HEK293 (cell line): ENCODE results near the gene GLIS1.

Source experiments
- CTCF ChIA-PET: fragments of 350-600 bp; formaldehyde crosslinking; extraction: SDS; loops from one replicate; lab custom pipeline; 2021; ENCODE audit warnings: antibody characterized with exemption; lab: Yijun Ruan, JAX
- POLR2A ChIA-PET: fragments of 300-600 bp; formaldehyde crosslinking; extraction: SDS; loops from one replicate; lab custom pipeline; 2020; ENCODE audit warnings: antibody characterized with exemption, inconsistent platforms; lab: Yijun Ruan, JAX
- H3K27ac ChIP-seq: fragments of 200-500 bp; sonication (Bioruptor generic); 2 replicates; pipeline ENCODE4 v1.5.1; 2014; ENCODE audit warnings: low read depth, low read length, control low read depth, inconsistent platforms; ENCODE audit errors: extremely low read depth
- H3K36me3 ChIP-seq, 2 experiments: fragments of 200-500 bp in 1 of 2; sonication (Bioruptor generic) in 1 of 2; 1 replicate in 1 of 2; 2 replicates in 1 of 2; pipeline ENCODE4 v1.5.1; 2014 to 2017; ENCODE audit warnings: inconsistent platforms in 2 of 2, low read length in 2 of 2; ENCODE audit not compliant: control insufficient read depth in 2 of 2, insufficient read depth in 1 of 2
- H3K4me1 ChIP-seq: fragments of 200-500 bp; sonication (Bioruptor generic); 2 replicates; pipeline ENCODE4 v1.5.1; 2014; ENCODE audit warnings: mild to moderate bottlenecking, low read length, inconsistent platforms; ENCODE audit not compliant: control insufficient read depth, insufficient read depth
- H3K4me3 ChIP-seq: 2 replicates; pipeline ENCODE4 v1.5.1; 2011; ENCODE audit warnings: low read depth, mild to moderate bottlenecking, control low read depth, low read length, moderate library complexity
- H3K9me3 ChIP-seq: fragments of 200-500 bp; sonication (Bioruptor generic); 2 replicates; pipeline ENCODE4 v1.5.1; 2014; ENCODE audit warnings: low read depth, low read length, inconsistent platforms; ENCODE audit not compliant: control insufficient read depth, insufficient read depth
- KLF1 ChIP-seq: fragments of 450-650 bp; formaldehyde crosslinking; IDR thresholded peaks from 2 replicates; pipeline ENCODE4 v1.5.1; 2016; ENCODE audit warnings: missing biosample characterization, missing genetic modification characterization
- KLF7 ChIP-seq: fragments of 450-650 bp; formaldehyde crosslinking; IDR thresholded peaks from 2 replicates; pipeline ENCODE4 v1.5.1; 2016; ENCODE audit warnings: missing biosample characterization, missing genetic modification characterization, borderline replicate concordance
- ZIC2 ChIP-seq: fragments of 450-650 bp; formaldehyde crosslinking; IDR thresholded peaks from 2 replicates; pipeline ENCODE4 v1.5.1; 2016; ENCODE audit warnings: missing biosample characterization, missing genetic modification characterization
- ZNF223 ChIP-seq: fragments of 450-650 bp; formaldehyde crosslinking; IDR thresholded peaks from 2 replicates; pipeline ENCODE4 v1.5.1; 2016; ENCODE audit warnings: missing biosample characterization, missing genetic modification characterization
- ZNF324 ChIP-seq: fragments of 450-650 bp; formaldehyde crosslinking; IDR thresholded peaks from 2 replicates; pipeline ENCODE4 v1.5.1; 2016; ENCODE audit warnings: missing biosample characterization, missing genetic modification characterization
- ZNF394 ChIP-seq: fragments of 450-650 bp; formaldehyde crosslinking; IDR thresholded peaks from 2 replicates; pipeline ENCODE4 v1.5.1; 2016; ENCODE audit warnings: missing biosample characterization, missing genetic modification characterization, mild to moderate bottlenecking, moderate library complexity, borderline replicate concordance
- ZNF514 ChIP-seq: fragments of 450-650 bp; formaldehyde crosslinking; IDR thresholded peaks from 2 replicates; pipeline ENCODE4 v1.5.1; 2016; ENCODE audit warnings: missing biosample characterization, missing genetic modification characterization
- ZNF558 ChIP-seq: fragments of 450-650 bp; formaldehyde crosslinking; IDR thresholded peaks from 2 replicates; pipeline ENCODE4 v1.5.1; 2016; ENCODE audit warnings: missing biosample characterization, missing genetic modification characterization
- ZNF596 ChIP-seq: fragments of 450-650 bp; IDR thresholded peaks from 2 replicates; pipeline ENCODE4 v1.5.0; 2018; ENCODE audit warnings: missing biosample characterization, mild to moderate bottlenecking, missing genetic modification characterization, moderate library complexity
- ZNF621 ChIP-seq: fragments of 450-650 bp; formaldehyde crosslinking; IDR thresholded peaks from 2 replicates; pipeline ENCODE4 v1.5.1; 2017; ENCODE audit warnings: missing biosample characterization, missing genetic modification characterization
- ZNF623 ChIP-seq: fragments of 450-650 bp; formaldehyde crosslinking; IDR thresholded peaks from 2 replicates; pipeline ENCODE4 v1.5.1; 2016; ENCODE audit warnings: missing biosample characterization, missing genetic modification characterization
- ZSCAN23 ChIP-seq: fragments of 450-650 bp; formaldehyde crosslinking; IDR thresholded peaks from 2 replicates; pipeline ENCODE4 v1.5.1; 2016; ENCODE audit warnings: missing biosample characterization, missing genetic modification characterization
- TF ChIP-seq, protein P1 (sequence below): sonication (generic); formaldehyde crosslinking; IDR thresholded peaks from 2 replicates; pipeline ENCODE4 v1.8.1; 2022; ENCODE audit warnings: mild to moderate bottlenecking, moderate library complexity, missing genetic modification reagents
- TF ChIP-seq, protein P2 (sequence below): fragments of 450-650 bp; formaldehyde crosslinking; IDR thresholded peaks from 2 replicates; pipeline ENCODE4 v1.5.1; 2016; ENCODE audit warnings: missing biosample characterization, missing genetic modification characterization
- TF ChIP-seq, protein P3 (sequence below): fragments of 450-650 bp; formaldehyde crosslinking; IDR thresholded peaks from 2 replicates; pipeline ENCODE4 v1.5.1; 2016; ENCODE audit warnings: missing biosample characterization, missing genetic modification characterization

The GLIS1 gene

GRCh38 chr1:53739109-53739681 lies at the start of gene GLIS1 (continued):
- 0 out of 2 replicates have a peak, but pooled peaks have one; percentile 34 for TF ChIP-seq ZNF596
- TF ChIP-seq, all 188 proteins: peak for 13

DNA sequence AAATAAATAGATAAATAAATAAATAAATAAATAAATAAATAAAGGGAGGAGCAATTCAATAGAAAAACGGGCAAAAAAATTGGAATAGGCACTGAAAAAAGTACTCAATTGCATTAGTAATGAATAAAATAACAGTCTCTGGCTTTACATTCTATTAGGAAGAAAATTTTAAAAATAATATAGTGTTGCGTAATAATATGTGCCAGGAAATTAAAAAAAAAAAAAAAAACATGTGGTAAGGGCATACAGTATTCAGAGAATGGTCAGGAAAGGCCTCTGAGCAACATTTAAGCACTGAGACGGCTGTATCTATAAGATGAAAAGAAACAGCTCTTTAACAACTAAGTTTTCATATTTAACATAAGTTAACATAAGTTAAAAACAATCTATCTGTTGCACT lies 48.7 kb upstream of the GLIS1 start:
- Histone ChIP-seq H3K27ac (no peak overlapping the region), H3K36me3 (peaks cover 76 to 80% of the 10 kb centered on the region in 2 experiments), H3K9me3 (no peaks in the 10 kb centered on the region), H3K4me3 (no peak overlapping the region), H3K4me1 (no peaks in the 10 kb centered on the region)
- ChIA-PET CTCF (no interaction called here), POLR2A (interaction anchor here (0.7 kb wide), 2 partner anchors 47 to 129 kb away, joined by 4 to 5 read pairs; no protein-coding TSS in a partner anchor)
- TF ChIP-seq ZNF394 = peak; percentile 36; the same call in 1 of the 2 replicates
- TF ChIP-seq, protein P1, sequence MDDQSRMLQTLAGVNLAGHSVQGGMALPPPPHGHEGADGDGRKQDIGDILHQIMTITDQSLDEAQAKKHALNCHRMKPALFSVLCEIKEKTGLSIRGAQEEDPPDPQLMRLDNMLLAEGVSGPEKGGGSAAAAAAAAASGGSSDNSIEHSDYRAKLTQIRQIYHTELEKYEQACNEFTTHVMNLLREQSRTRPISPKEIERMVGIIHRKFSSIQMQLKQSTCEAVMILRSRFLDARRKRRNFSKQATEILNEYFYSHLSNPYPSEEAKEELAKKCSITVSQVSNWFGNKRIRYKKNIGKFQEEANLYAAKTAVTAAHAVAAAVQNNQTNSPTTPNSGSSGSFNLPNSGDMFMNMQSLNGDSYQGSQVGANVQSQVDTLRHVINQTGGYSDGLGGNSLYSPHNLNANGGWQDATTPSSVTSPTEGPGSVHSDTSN (CRISPR knock-in tag) = no peak
- TF ChIP-seq ZNF514 (tag by site-specific recombination) = no peak
- TF ChIP-seq ZNF623 (tag by site-specific recombination) = 0 out of 2 replicates have a peak, but pooled peaks have one; percentile 17
- TF ChIP-seq ZNF324 (tag by site-specific recombination) = no peak
- no peak for TF ChIP-seq ZNF558 (tag by site-specific recombination)
- no peak for TF ChIP-seq KLF1
- TF ChIP-seq ZSCAN23 (tag by site-specific recombination) = no peak

- Histone ChIP-seq H3K36me3 (peaks cover 53 to 72% of the 10 kb centered on the region in 2 experiments), H3K27ac (no peak overlapping the region)
- CTCF ChIA-PET = interaction anchor here (0.6 kb wide), 1 partner anchor 15 kb away, joined by 3 read pairs; no protein-coding TSS in a partner anchor
- TF ChIP-seq ZNF223 (tag by site-specific recombination) (no peak), ZIC2 (tag by site-specific recombination) (no peak), KLF7 (no peak)
- TF ChIP-seq, protein P2, sequence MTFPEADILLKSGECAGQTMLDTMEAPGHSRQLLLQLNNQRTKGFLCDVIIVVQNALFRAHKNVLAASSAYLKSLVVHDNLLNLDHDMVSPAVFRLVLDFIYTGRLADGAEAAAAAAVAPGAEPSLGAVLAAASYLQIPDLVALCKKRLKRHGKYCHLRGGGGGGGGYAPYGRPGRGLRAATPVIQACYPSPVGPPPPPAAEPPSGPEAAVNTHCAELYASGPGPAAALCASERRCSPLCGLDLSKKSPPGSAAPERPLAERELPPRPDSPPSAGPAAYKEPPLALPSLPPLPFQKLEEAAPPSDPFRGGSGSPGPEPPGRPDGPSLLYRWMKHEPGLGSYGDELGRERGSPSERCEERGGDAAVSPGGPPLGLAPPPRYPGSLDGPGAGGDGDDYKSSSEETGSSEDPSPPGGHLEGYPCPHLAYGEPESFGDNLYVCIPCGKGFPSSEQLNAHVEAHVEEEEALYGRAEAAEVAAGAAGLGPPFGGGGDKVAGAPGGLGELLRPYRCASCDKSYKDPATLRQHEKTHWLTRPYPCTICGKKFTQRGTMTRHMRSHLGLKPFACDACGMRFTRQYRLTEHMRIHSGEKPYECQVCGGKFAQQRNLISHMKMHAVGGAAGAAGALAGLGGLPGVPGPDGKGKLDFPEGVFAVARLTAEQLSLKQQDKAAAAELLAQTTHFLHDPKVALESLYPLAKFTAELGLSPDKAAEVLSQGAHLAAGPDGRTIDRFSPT (tag by site-specific recombination) = no peak
- TF ChIP-seq, all 188 proteins: peak for 0
- Histone ChIP-seq H3K4me1 (no peaks in the 10 kb centered on the region), H3K4me3 (no peak overlapping the region), H3K9me3 (no peaks in the 10 kb centered on the region)
- POLR2A ChIA-PET = no interaction called here
Measured at GRCh38 chr1:53783056-53783455, 44.1 kb upstream of the GLIS1 start.

DNA sequence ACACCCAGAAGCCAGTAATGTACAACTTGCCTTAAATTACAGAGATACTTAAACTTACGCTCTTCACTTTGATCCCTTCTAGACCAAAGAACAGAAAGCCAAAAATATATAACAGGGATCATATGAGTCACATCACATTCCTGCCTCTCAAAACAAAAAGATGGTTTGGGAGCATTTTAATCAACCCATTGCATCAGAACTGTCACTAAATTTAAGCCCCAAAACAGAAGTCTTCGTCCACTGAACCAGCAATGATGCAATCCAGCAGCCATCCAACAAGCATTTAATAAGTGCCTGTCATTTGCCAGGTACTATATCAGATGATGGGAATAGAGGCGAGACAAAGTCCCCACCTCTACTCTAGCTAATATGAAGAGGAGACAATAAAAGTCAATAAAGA lies 42.7 kb upstream of the GLIS1 start:
- H3K27ac ChIP-seq = no peak overlapping the region
- no peaks in the 10 kb centered on the region for H3K9me3 ChIP-seq
- no peak overlapping the region for H3K4me3 ChIP-seq
- CTCF ChIA-PET = no interaction called here
- H3K4me1 ChIP-seq = no peaks in the 10 kb centered on the region
- peaks cover 49 to 72% of the 10 kb centered on the region in 2 experiments for H3K36me3 ChIP-seq
- TF ChIP-seq, protein P3, sequence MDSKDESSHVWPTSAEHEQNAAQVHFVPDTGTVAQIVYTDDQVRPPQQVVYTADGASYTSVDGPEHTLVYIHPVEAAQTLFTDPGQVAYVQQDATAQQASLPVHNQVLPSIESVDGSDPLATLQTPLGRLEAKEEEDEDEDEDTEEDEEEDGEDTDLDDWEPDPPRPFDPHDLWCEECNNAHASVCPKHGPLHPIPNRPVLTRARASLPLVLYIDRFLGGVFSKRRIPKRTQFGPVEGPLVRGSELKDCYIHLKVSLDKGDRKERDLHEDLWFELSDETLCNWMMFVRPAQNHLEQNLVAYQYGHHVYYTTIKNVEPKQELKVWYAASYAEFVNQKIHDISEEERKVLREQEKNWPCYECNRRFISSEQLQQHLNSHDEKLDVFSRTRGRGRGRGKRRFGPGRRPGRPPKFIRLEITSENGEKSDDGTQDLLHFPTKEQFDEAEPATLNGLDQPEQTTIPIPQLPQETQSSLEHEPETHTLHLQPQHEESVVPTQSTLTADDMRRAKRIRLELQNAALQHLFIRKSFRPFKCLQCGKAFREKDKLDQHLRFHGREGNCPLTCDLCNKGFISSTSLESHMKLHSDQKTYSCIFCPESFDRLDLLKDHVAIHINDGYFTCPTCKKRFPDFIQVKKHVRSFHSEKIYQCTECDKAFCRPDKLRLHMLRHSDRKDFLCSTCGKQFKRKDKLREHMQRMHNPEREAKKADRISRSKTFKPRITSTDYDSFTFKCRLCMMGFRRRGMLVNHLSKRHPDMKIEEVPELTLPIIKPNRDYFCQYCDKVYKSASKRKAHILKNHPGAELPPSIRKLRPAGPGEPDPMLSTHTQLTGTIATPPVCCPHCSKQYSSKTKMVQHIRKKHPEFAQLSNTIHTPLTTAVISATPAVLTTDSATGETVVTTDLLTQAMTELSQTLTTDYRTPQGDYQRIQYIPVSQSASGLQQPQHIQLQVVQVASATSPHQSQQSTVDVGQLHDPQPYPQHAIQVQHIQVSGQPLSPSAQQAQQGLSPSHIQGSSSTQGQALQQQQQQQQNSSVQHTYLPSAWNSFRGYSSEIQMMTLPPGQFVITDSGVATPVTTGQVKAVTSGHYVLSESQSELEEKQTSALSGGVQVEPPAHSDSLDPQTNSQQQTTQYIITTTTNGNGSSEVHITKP (tag by site-specific recombination) = no peak
- TF ChIP-seq ZNF621 = no peak
- POLR2A ChIA-PET = no interaction called here
